ENCODE results near the gene EIF4E3. TPM values are rescaled to one million over a fixed set of nuclear protein-coding genes. Genes with fewer than 3 reads are reported as not detected.

Gene EIF4E3
- total RNA-seq, 2 experiments from 2014 or later: 83.9 to 90.4 TPM

DNA sequence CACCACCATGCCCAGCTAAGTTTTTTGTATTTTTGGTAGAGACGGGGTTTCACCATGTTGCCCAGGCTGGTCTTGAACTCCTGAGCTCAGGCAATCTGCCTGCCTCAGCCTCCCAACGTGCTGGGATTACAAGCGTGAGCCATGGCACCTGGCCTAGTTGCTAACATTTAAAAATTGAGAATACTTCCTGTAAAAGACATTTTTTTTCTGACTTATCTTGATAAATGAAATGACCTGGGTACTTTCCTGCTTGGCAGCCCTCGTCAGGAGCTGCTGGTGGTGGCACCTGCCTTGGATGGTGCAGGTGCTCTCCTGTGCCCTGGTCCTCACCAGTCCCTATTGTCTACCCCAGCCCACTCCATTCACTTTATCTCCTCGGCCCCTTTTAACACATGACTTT is 74.8 kb downstream of the EIF4E3 start:
- CTCF ChIA-PET: interaction anchor here (1.1 kb wide), 1 partner anchor 23 kb away, joined by 4 read pairs; no protein-coding TSS in a partner anchor
- H3K4me3 Mint-ChIP-seq: no peak overlapping the region
- no peaks in the 10 kb centered on the region for H3K4me1 Mint-ChIP-seq
- no peaks in the 10 kb centered on the region for H3K9me3 Mint-ChIP-seq
- H3K27ac Mint-ChIP-seq: no peak overlapping the region
- DNase-seq: no peak
- POLR2A ChIA-PET: interaction anchor here (0.8 kb wide), 1 partner anchor 729 kb away, joined by 3 read pairs; no protein-coding TSS in a partner anchor
- no peaks in the 10 kb centered on the region for H3K36me3 Mint-ChIP-seq (ENCODE audit: low read depth)
- H3K27me3 Mint-ChIP-seq: no peaks in the 10 kb centered on the region

GRCh38 chr3:71649757-71650156 is 75.4 kb downstream of the EIF4E3 start:
- ChIA-PET POLR2A (interaction anchor here (0.8 kb wide), 1 partner anchor 728 kb away, joined by 3 read pairs; no protein-coding TSS in a partner anchor), CTCF (interaction anchor here (0.6 to 1.1 kb wide), 2 partner anchors 24 to 191 kb away, joined by 3 to 4 read pairs; no protein-coding TSS in a partner anchor)
- Mint-ChIP-seq H3K4me1 (no peaks in the 10 kb centered on the region), H3K36me3 (ENCODE audit: low read depth) (no peaks in the 10 kb centered on the region), H3K27me3 (no peaks in the 10 kb centered on the region), H3K27ac (no peak overlapping the region), H3K4me3 (no peak overlapping the region), H3K9me3 (no peaks in the 10 kb centered on the region)
- DNase-seq: no peak

GRCh38 chr3:71647751-71648150 is 77.5 kb downstream of the EIF4E3 start:
- CTCF ChIA-PET: no interaction called here

DNA sequence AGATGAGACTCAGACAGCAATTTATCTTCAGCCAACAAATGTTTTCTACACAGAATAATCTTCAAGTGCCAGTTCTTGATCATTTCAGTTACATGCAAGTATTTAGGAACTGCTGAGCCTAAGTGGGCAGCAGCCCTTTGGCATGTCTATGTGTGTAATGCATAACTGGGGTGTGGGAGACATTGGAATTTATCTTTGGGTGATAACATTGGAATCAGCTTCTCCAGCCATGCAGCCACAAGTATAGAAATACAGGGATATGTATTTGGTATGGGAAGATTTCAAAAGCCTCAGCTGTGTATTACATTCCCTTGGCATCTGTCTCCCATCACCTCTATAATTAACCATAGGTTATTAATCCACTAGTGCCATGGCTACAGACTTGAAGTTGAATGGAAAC is 78.2 kb downstream of the EIF4E3 start:
- H3K4me3 Mint-ChIP-seq: no peak overlapping the region
- no peaks in the 10 kb centered on the region for H3K36me3 Mint-ChIP-seq (ENCODE audit: low read depth)
- H3K9me3 Mint-ChIP-seq: no peaks in the 10 kb centered on the region
- ChIA-PET CTCF (interaction anchor here (0.6 kb wide), 1 partner anchor 1504 kb away, joined by 3 read pairs; no protein-coding TSS in a partner anchor), POLR2A (no interaction called here)
- H3K4me1 Mint-ChIP-seq: no peaks in the 10 kb centered on the region
- no peak for DNase-seq
- no peak overlapping the region for H3K27ac Mint-ChIP-seq
- H3K27me3 Mint-ChIP-seq: no peaks in the 10 kb centered on the region

More at GRCh38 chr3:71647751-71648150, 77.5 kb downstream of the EIF4E3 start:
- no peaks in the 10 kb centered on the region for H3K4me1 Mint-ChIP-seq
- H3K36me3 Mint-ChIP-seq (ENCODE audit: low read depth): no peaks in the 10 kb centered on the region
- H3K27ac Mint-ChIP-seq: no peak overlapping the region
- H3K9me3 Mint-ChIP-seq: no peaks in the 10 kb centered on the region
- no peaks in the 10 kb centered on the region for H3K27me3 Mint-ChIP-seq
- DNase-seq: no peak
- H3K4me3 Mint-ChIP-seq: no peak overlapping the region
- POLR2A ChIA-PET: no interaction called here

DNA sequence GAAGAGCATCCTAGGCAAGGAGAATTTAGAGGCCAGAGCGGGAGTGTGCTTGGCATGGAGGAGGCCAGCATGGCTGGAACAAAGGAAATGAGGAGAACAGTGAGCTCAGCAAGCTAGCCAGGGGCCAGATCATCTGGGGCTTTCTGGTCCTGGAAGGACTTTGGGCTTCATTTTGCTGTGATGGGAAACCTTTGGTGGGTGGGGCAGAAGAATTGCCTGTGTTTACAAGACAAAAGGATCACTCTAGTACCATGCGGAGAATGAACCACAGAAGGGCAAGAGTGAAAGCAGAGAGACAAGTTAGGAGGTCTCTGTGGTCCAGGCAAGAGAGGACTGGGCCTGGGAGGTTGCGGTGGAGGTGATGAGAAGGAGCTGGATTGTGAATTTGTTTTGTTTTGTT is 80.1 kb downstream of the EIF4E3 start:
- H3K4me3 Mint-ChIP-seq: no peak overlapping the region
- no peaks in the 10 kb centered on the region for H3K9me3 Mint-ChIP-seq
- ChIA-PET CTCF (interaction anchor here (0.6 to 1.2 kb wide), 2 partner anchors 11 to 18 kb away, joined by 3 to 4 read pairs; no protein-coding TSS in a partner anchor), POLR2A (interaction anchor here (0.6 kb wide), 1 partner anchor 210 kb away, joined by 6 read pairs; no protein-coding TSS in a partner anchor)
- no peak for DNase-seq
- H3K27ac Mint-ChIP-seq: no peak overlapping the region
- no peaks in the 10 kb centered on the region for H3K27me3 Mint-ChIP-seq
- no peaks in the 10 kb centered on the region for H3K36me3 Mint-ChIP-seq (ENCODE audit: low read depth)
- H3K4me1 Mint-ChIP-seq: no peaks in the 10 kb centered on the region

DNA sequence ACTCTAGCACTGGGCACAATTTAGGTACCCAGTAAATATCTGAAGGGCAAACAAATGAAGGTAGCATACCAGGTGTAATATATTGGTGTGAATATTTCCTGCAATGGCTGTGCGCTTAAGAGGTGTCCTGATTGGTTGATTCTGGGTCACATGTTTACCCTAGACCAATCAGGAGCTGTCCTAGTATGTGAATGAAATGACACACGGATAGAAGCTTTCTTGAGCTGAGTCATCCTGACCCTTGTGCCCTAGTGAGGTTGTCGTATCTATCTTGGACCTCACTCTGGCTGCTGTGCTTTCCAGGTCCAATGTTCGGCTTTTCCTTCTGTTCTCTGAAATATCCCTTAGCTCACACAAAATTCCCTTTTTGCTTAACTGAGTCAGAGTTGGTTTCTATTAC is 83.5 kb downstream of the EIF4E3 start:
- no peaks in the 10 kb centered on the region for H3K36me3 Mint-ChIP-seq (ENCODE audit: low read depth)
- ChIA-PET POLR2A (no interaction called here), CTCF (no interaction called here)
- H3K4me1 Mint-ChIP-seq: no peaks in the 10 kb centered on the region
- no peak overlapping the region for H3K27ac Mint-ChIP-seq
- no peak overlapping the region for H3K4me3 Mint-ChIP-seq
- no peaks in the 10 kb centered on the region for H3K9me3 Mint-ChIP-seq
- no peaks in the 10 kb centered on the region for H3K27me3 Mint-ChIP-seq
- DNase-seq: no peak

DNA sequence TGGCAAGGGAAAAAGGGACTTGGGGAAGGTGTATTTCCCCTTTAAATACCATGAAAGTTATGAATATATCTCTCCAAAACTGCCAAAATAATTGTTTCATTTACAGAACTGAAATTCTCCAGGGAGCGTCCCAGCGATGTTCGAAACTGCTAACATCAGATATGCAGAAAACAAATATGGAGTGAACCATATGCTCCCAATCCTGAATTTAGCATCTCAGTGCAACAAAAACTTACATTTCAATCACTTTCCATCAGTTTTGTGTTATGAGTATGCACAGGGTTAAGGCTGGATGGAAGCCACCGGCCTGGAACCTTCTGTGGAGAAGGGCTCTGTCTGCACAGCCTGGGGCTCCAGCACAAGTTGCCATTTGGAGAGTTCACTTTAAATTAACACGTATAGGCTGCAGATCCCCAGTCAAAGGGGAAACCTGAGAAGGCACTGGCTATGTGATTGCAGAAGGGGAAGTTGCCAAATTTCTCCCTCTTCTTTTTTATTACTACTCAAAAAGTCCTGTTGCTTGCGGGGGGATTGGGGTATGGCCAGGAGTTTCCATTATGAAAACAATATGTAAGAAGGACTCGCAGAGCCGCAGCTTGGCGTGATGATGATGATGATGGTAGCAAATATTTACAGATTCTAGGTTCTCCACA is 84.7 kb downstream of the EIF4E3 start:
- POLR2A ChIA-PET: no interaction called here

DNA sequence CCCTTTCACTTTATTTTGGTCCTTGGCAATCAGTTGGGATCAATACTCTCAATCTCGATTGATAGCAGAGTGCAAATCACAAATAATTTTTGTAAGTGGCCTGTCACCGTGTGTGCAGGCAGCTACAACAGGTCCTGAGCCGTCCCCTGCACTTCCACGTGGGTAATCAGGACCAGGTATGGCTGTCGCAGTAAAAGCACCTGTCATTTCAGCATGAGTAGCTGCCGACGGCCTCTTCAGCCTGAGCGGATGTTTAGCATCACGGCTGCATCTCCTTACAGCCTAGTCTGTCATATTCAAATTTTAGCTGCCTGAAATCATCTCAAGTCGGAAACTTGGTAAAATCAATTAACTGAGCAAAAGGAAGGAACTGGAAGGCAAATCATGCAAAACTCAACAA is 88.7 kb downstream of the EIF4E3 start:
- no peaks in the 10 kb centered on the region for H3K27me3 Mint-ChIP-seq
- ChIA-PET POLR2A (no interaction called here), CTCF (no interaction called here)
- H3K4me1 Mint-ChIP-seq: no peaks in the 10 kb centered on the region
- H3K36me3 Mint-ChIP-seq (ENCODE audit: low read depth): no peaks in the 10 kb centered on the region
- no peak overlapping the region for H3K27ac Mint-ChIP-seq
- H3K9me3 Mint-ChIP-seq: no peaks in the 10 kb centered on the region
- DNase-seq: no peak
- no peak overlapping the region for H3K4me3 Mint-ChIP-seq

More for the DNA sequence above, 84.7 kb downstream of the EIF4E3 start:
- H3K27me3 Mint-ChIP-seq: no peaks in the 10 kb centered on the region
- DNase-seq: no peak
- no peaks in the 10 kb centered on the region for H3K36me3 Mint-ChIP-seq (ENCODE audit: low read depth)
- no peak overlapping the region for H3K27ac Mint-ChIP-seq
- H3K4me1 Mint-ChIP-seq: no peaks in the 10 kb centered on the region
- CTCF ChIA-PET: no interaction called here
- no peaks in the 10 kb centered on the region for H3K9me3 Mint-ChIP-seq
- no peak overlapping the region for H3K4me3 Mint-ChIP-seq

GRCh38 chr3:71636001-71636400 is 89.2 kb downstream of the EIF4E3 start:
- H3K36me3 Mint-ChIP-seq (ENCODE audit: low read depth): no peaks in the 10 kb centered on the region
- CTCF ChIA-PET: no interaction called here
- H3K27ac Mint-ChIP-seq: no peak overlapping the region
- no peaks in the 10 kb centered on the region for H3K4me1 Mint-ChIP-seq
- no peak for DNase-seq
- H3K9me3 Mint-ChIP-seq: no peaks in the 10 kb centered on the region
- H3K4me3 Mint-ChIP-seq: no peak overlapping the region
- no peaks in the 10 kb centered on the region for H3K27me3 Mint-ChIP-seq
- POLR2A ChIA-PET: no interaction called here

DNA sequence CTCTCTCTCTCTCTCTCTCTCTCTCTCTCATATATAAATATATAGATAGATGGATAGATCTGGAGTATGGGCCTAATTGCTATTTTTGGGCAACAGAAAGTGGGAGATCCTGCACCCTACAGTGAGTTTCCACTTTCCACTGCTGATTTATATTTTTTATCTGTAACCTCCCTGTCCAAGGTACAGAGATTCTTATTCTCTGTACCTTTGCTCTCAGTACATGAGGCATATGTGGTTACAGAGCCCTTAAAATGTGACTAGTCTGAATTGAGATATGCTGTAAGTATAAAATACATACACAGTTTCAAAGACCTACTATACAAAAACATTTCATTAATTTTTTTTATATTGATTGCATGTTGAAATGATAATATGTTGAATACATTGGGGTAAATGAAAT is 90.5 kb downstream of the EIF4E3 start:
- H3K27me3 Mint-ChIP-seq: no peaks in the 10 kb centered on the region
- H3K27ac Mint-ChIP-seq: no peak overlapping the region
- CTCF ChIA-PET: interaction anchor here (1.0 kb wide), 1 partner anchor 11 kb away, joined by 3 read pairs; no protein-coding TSS in a partner anchor
- no peaks in the 10 kb centered on the region for H3K4me1 Mint-ChIP-seq
- no peaks in the 10 kb centered on the region for H3K36me3 Mint-ChIP-seq (ENCODE audit: low read depth)
- H3K4me3 Mint-ChIP-seq: no peak overlapping the region
- POLR2A ChIA-PET: no interaction called here
- no peak for DNase-seq
- H3K9me3 Mint-ChIP-seq: no peaks in the 10 kb centered on the region

- no peak overlapping the region for H3K27ac Mint-ChIP-seq
- H3K4me1 Mint-ChIP-seq: no peaks in the 10 kb centered on the region
- H3K4me3 Mint-ChIP-seq: no peak overlapping the region
- DNase-seq: no peak
- ChIA-PET POLR2A (no interaction called here), CTCF (interaction anchor here (0.6 kb wide), 1 partner anchor 435 kb away, joined by 4 read pairs; no protein-coding TSS in a partner anchor)
- H3K27me3 Mint-ChIP-seq: no peaks in the 10 kb centered on the region
- H3K36me3 Mint-ChIP-seq (ENCODE audit: low read depth): no peaks in the 10 kb centered on the region
- no peaks in the 10 kb centered on the region for H3K9me3 Mint-ChIP-seq
Measured at GRCh38 chr3:71629711-71630110, 95.5 kb downstream of the EIF4E3 start.

GRCh38 chr3:71629289-71629688 is 95.9 kb downstream of the EIF4E3 start:
- Mint-ChIP-seq H3K4me3 (no peak overlapping the region), H3K36me3 (ENCODE audit: low read depth) (no peaks in the 10 kb centered on the region), H3K9me3 (no peaks in the 10 kb centered on the region), H3K27ac (no peak overlapping the region), H3K27me3 (no peaks in the 10 kb centered on the region), H3K4me1 (no peaks in the 10 kb centered on the region)
- ChIA-PET CTCF (no interaction called here), POLR2A (no interaction called here)
- DNase-seq: no peak

DNA sequence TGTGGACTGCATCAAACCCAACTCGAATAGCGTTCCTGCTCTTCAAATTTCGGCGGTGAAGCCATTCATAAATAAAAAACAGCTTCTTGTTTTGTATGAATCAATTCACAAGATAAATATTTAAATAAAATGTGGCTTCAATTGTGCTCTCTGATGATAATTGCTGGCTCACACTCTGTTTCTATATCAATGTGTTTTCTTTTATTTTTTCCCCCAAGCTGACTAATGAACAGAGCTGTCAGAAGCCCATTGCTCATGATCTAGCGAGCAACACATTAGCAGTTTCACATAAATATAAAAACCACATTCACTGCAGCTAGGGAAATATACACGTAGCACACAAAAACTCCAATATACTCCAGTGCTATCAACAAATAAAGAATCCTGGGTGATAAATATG is 96.7 kb downstream of the EIF4E3 start:
- Mint-ChIP-seq H3K36me3 (ENCODE audit: low read depth) (no peaks in the 10 kb centered on the region), H3K9me3 (no peaks in the 10 kb centered on the region)

GRCh38 chr3:71625676-71626075 is 99.5 kb downstream of the EIF4E3 start:
- CTCF ChIA-PET: no interaction called here
- DNase-seq: no peak
- POLR2A ChIA-PET: no interaction called here
- H3K9me3 Mint-ChIP-seq: no peaks in the 10 kb centered on the region
- H3K4me3 Mint-ChIP-seq: no peak overlapping the region
- H3K27ac Mint-ChIP-seq: no peak overlapping the region
- no peaks in the 10 kb centered on the region for H3K4me1 Mint-ChIP-seq
- H3K36me3 Mint-ChIP-seq (ENCODE audit: low read depth): no peaks in the 10 kb centered on the region
- no peaks in the 10 kb centered on the region for H3K27me3 Mint-ChIP-seq

More for the DNA sequence above, 96.7 kb downstream of the EIF4E3 start:
- CTCF ChIA-PET: interaction anchor here (0.9 kb wide), 1 partner anchor 14 kb away, joined by 3 read pairs; no protein-coding TSS in a partner anchor
- Mint-ChIP-seq H3K4me1 (no peaks in the 10 kb centered on the region), H3K4me3 (no peak overlapping the region), H3K27ac (no peak overlapping the region), H3K27me3 (no peaks in the 10 kb centered on the region)
- POLR2A ChIA-PET: no interaction called here
- no peak for DNase-seq

Measured in activated CD4-positive, alpha-beta T cell treated with anti-CD3 and anti-CD28 coated beads, Interleukin-2, amount 10 ng/mL, durations not matched to agents 7 days and 5 days (primary cell).